ENCODE results near the gene TIMD4. TPM values are rescaled to one million over a fixed set of nuclear protein-coding genes. Genes with fewer than 3 reads are reported as not detected.
"Not testable (repeated sequence)": the region's sequence is repeated elsewhere in the genome, so short reads cannot be mapped to it uniquely, and the experiment has no call there.

The TIMD4 gene
- polyA plus RNA-seq, 3 donors = 0.14 TPM; not detected in 2

DNA sequence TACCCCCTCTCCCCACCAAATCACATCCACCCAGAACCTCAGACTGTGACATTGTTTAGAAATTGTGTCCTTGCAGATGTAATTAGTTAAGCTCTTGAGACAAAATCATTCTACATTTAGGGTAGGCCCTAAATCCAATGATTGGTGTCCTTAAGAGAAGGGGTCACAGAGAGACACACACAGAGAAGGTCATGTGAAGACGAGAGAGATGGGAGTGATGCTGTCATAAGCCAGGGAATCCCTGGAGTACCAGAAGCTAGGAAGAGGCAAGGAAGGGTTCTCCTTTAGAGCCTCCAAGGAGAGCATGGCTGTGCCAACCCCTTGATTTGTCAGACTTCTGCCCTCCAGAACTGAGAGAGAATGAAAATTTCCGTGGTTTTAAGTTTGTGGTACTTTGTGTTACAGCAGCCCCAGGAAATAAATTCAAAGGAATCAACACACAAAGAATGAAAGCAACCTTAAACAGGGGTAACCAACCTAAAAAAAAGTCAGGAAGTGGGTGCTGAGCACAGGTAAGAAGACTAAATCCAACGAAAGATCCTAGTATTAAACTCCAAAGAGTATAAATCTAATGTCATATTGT, 33.6 kb downstream of the TIMD4 start:
- H3K27ac Mint-ChIP-seq = no peak overlapping the region

DNA sequence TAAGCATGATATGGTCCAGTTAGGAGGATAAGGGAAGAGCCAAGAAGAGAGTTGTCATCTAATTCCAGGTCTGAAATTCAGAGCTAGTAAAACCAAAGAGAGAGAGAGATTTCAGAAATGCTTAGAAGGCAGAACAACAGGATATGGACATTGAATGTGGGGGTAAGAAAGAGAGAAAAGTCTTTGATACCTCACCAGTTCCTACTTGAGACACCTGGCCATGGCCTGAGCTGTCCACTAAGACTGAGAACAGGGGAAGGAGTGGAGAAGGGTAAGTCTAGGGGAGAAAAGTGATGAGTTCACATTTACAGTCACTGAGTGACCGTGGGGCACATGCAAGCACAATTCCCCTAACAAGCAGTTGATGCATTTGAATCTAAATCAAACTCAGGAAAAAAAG, 35.5 kb downstream of the TIMD4 start:
- TF ChIP-seq, protein P1, sequence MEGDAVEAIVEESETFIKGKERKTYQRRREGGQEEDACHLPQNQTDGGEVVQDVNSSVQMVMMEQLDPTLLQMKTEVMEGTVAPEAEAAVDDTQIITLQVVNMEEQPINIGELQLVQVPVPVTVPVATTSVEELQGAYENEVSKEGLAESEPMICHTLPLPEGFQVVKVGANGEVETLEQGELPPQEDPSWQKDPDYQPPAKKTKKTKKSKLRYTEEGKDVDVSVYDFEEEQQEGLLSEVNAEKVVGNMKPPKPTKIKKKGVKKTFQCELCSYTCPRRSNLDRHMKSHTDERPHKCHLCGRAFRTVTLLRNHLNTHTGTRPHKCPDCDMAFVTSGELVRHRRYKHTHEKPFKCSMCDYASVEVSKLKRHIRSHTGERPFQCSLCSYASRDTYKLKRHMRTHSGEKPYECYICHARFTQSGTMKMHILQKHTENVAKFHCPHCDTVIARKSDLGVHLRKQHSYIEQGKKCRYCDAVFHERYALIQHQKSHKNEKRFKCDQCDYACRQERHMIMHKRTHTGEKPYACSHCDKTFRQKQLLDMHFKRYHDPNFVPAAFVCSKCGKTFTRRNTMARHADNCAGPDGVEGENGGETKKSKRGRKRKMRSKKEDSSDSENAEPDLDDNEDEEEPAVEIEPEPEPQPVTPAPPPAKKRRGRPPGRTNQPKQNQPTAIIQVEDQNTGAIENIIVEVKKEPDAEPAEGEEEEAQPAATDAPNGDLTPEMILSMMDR (IDR thresholded peaks at IDR 0.05) = no peak
- no peaks in the 10 kb centered on the region for H3K4me1 Mint-ChIP-seq

More for the DNA sequence above, 33.6 kb downstream of the TIMD4 start:
- Histone ChIP-seq H3K4me2 (replicated peaks; ENCODE audit: extremely low read depth, low read length, poor library complexity, severe bottlenecking) (no peak overlapping the region), H3K4me1 (ENCODE audit: control insufficient read depth in 1 of 2, insufficient read depth in 2 of 2, low read length in 2 of 2) (no peaks in the 10 kb centered on the region), H2AFZ (ENCODE audit: insufficient read depth, low read depth, low read length, poor library complexity, severe bottlenecking) (no peak overlapping the region), H3K36me3 (replicated peaks in 1 of 2; ENCODE audit: control insufficient read depth in 1 of 2, insufficient read depth in 2 of 2, low read length in 2 of 2) (no peaks in the 10 kb centered on the region), H3K4me3 (replicated peaks in 1 of 3; ENCODE audit: low read depth in 2 of 3, low read length in 3 of 3) (no peak overlapping the region), H3K9ac (ENCODE audit: insufficient read depth, low read length, poor library complexity, severe bottlenecking) (no peak overlapping the region), H3K79me2 (ENCODE audit: insufficient read depth, low read length) (no peaks in the 10 kb centered on the region), H4K20me1 (ENCODE audit: insufficient read depth, low read length) (no peaks in the 10 kb centered on the region), H3K9me3 (replicated peaks in 1 of 2; ENCODE audit: control insufficient read depth in 1 of 2, insufficient read depth in 1 of 2, low read length in 2 of 2) (no peaks in the 10 kb centered on the region), H3K27ac (ENCODE audit: low read depth in 1 of 2, low read length in 2 of 2) (no peak overlapping the region), H3K27me3 (ENCODE audit: control insufficient read depth in 2 of 2, insufficient read depth in 2 of 2, low read length in 2 of 2) (peaks cover 0 to 2% of the 10 kb centered on the region in 2 donors)
- DNase-seq = no peak
- peaks cover 0 to 3% (median 1%) of the 10 kb centered on the region in 3 donors for H3K27me3 Mint-ChIP-seq (ENCODE audit: low read depth in 3 of 3)
- no peaks in the 10 kb centered on the region for H3K36me3 Mint-ChIP-seq
- 83% methylated on average over 1 of the region's 3 CpGs for WGBS (ENCODE audit: insufficient coverage)
- intact Hi-C loops (cut with micrococcal nuclease) = no loop called here
- H3K4me3 Mint-ChIP-seq = no peak overlapping the region
- no peaks in the 10 kb centered on the region for H3K4me1 Mint-ChIP-seq
- H3K9me3 Mint-ChIP-seq = no peaks in the 10 kb centered on the region
- TF ChIP-seq, protein P1 (IDR thresholded peaks at IDR 0.05) = no peak

DNA sequence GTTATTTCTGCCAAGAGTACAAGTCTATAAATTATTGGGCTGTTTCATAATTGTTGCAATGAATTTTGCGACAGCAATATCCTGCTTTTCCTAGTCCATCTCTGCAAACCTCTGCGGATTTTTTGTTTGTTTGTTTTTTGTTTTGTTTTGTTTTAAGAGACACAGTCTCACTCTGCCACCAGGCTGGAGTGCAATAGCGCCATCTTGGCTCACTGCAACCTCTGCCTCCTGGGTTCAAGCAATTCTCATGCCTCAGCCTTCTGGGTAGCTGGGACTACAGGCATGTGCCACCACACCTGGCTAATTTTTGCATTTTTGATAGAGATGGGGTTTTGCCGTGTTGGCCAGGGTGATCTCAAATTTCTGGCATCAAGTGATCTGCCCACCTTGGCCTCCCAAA, 37.3 kb downstream of the TIMD4 start:
- not testable (repeated sequence) for H3K4me1 Mint-ChIP-seq, H3K27ac Mint-ChIP-seq
- 60% methylated on average over 1 of the region's 4 CpGs for WGBS (ENCODE audit: insufficient coverage)

More for the DNA sequence above, 35.5 kb downstream of the TIMD4 start:
- H4K20me1 ChIP-seq (ENCODE audit: insufficient read depth, low read length) = no peaks in the 10 kb centered on the region
- no peak overlapping the region for H3K4me3 ChIP-seq (replicated peaks in 1 of 3; ENCODE audit: low read depth in 2 of 3, low read length in 3 of 3)
- Mint-ChIP-seq H3K36me3 (no peaks in the 10 kb centered on the region), H3K27me3 (ENCODE audit: low read depth in 3 of 3) (peaks cover 0 to 3% (median 0%) of the 10 kb centered on the region in 3 donors), H3K27ac (no peak overlapping the region), H3K9me3 (no peaks in the 10 kb centered on the region), H3K4me3 (no peak overlapping the region)
- intact Hi-C loops (cut with micrococcal nuclease) = no loop called here
- no peak overlapping the region for H3K9ac ChIP-seq (ENCODE audit: insufficient read depth, low read length, poor library complexity, severe bottlenecking)
- no peaks in the 10 kb centered on the region for H3K79me2 ChIP-seq (ENCODE audit: insufficient read depth, low read length)
- H3K4me2 ChIP-seq (replicated peaks; ENCODE audit: extremely low read depth, low read length, poor library complexity, severe bottlenecking) = no peak overlapping the region
- H3K36me3 ChIP-seq (replicated peaks in 1 of 2; ENCODE audit: control insufficient read depth in 1 of 2, insufficient read depth in 2 of 2, low read length in 2 of 2) = no peaks in the 10 kb centered on the region
- peaks cover 0 to 2% of the 10 kb centered on the region in 2 donors for H3K27me3 ChIP-seq (ENCODE audit: control insufficient read depth in 2 of 2, insufficient read depth in 2 of 2, low read length in 2 of 2)
- H2AFZ ChIP-seq (ENCODE audit: insufficient read depth, low read depth, low read length, poor library complexity, severe bottlenecking) = no peak overlapping the region
- DNase-seq = no peak
- no CpG with 5 or more reads among the region's 1 CpG for WGBS (ENCODE audit: insufficient coverage)
- no peaks in the 10 kb centered on the region for H3K9me3 ChIP-seq (replicated peaks in 1 of 2; ENCODE audit: control insufficient read depth in 1 of 2, insufficient read depth in 1 of 2, low read length in 2 of 2)
- no peaks in the 10 kb centered on the region for H3K4me1 ChIP-seq (ENCODE audit: control insufficient read depth in 1 of 2, insufficient read depth in 2 of 2, low read length in 2 of 2)
- H3K27ac ChIP-seq (ENCODE audit: low read depth in 1 of 2, low read length in 2 of 2) = no peak overlapping the region

More for the DNA sequence above, 37.3 kb downstream of the TIMD4 start:
- H3K9me3 Mint-ChIP-seq; H3K4me3 Mint-ChIP-seq; H3K4me1 ChIP-seq (ENCODE audit: control insufficient read depth in 1 of 2, insufficient read depth in 2 of 2, low read length in 2 of 2); H3K27ac ChIP-seq (ENCODE audit: low read depth in 1 of 2, low read length in 2 of 2); H3K9me3 ChIP-seq (replicated peaks in 1 of 2; ENCODE audit: control insufficient read depth in 1 of 2, insufficient read depth in 1 of 2, low read length in 2 of 2); H3K9ac ChIP-seq (ENCODE audit: insufficient read depth, low read length, poor library complexity, severe bottlenecking); H2AFZ ChIP-seq (ENCODE audit: insufficient read depth, low read depth, low read length, poor library complexity, severe bottlenecking); intact Hi-C loops (cut with micrococcal nuclease); H3K27me3 ChIP-seq (ENCODE audit: control insufficient read depth in 2 of 2, insufficient read depth in 2 of 2, low read length in 2 of 2); H4K20me1 ChIP-seq (ENCODE audit: insufficient read depth, low read length); H3K4me2 ChIP-seq (replicated peaks; ENCODE audit: extremely low read depth, low read length, poor library complexity, severe bottlenecking); H3K27me3 Mint-ChIP-seq (ENCODE audit: low read depth in 3 of 3); H3K4me3 ChIP-seq (replicated peaks in 1 of 3; ENCODE audit: low read depth in 2 of 3, low read length in 3 of 3); DNase-seq; H3K79me2 ChIP-seq (ENCODE audit: insufficient read depth, low read length); H3K36me3 Mint-ChIP-seq; H3K36me3 ChIP-seq (replicated peaks in 1 of 2; ENCODE audit: control insufficient read depth in 1 of 2, insufficient read depth in 2 of 2, low read length in 2 of 2): not testable (repeated sequence)
